GM12891 (cell line): ENCODE results near the gene BTBD2.

Experiments used
- POLR2A ChIP-seq: IDR thresholded peaks from 2 replicates; pipeline ENCODE4 v1.6.1; 2011; ENCODE audit warnings: low read depth, low read length, control low read depth
- POLR2AphosphoS5 ChIP-seq: IDR thresholded peaks from 2 replicates; pipeline ENCODE4 v1.6.1; 2011; ENCODE audit warnings: low read depth, low read length, control low read depth
- SPI1 ChIP-seq: IDR thresholded peaks from 2 replicates; pipeline ENCODE4 v1.6.1; 2011; ENCODE audit warnings: low read depth, low read length, control low read depth

DNA sequence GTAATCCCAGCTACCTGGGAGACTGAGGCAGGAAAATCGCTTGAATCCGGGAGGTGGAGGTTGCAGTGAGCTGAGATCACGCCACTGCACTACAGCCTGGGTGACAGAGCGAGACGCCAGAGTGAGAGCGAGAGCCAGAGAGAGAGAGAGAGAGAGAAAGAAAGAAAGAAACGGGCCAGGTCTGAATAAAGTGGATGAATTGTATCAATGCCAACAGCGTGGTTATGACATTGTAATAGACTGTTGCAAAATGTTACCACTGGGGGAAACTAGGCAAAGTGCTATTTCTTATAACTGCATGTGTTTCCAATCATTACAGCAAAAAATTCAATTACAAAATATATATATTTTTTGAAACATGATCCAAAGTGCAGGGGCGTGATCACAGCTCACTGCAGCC is 11.8 kb upstream of the BTBD2 start:
- no peak for TF ChIP-seq POLR2A
- TF ChIP-seq POLR2AphosphoS5 = no peak
- TF ChIP-seq SPI1 = no peak
